Activated B cell treated with CpG ODN at 0.5 μM for 24 hours (primary cell): ENCODE data around the gene TSC22D3. TPM values are rescaled to one million over a fixed set of nuclear protein-coding genes. Genes with fewer than 3 reads are reported as not detected.
A peak's percentile ranks its signal among the peaks of the same experiment; 100 is the strongest.

Source experiments
- ATAC-seq: fragments of 200-7000 bp; cut with Tn5 transposase; one replicate; pipeline ENCODE4 v1.10.0; 2021; ENCODE audit warnings: low read depth, mild to moderate bottlenecking, moderate library complexity
- CTCF ChIA-PET: fragments of 350-600 bp; sonication (Branson Sonifier 250); formaldehyde crosslinking; loops from one replicate; lab custom pipeline; 2021; ENCODE audit warnings: antibody characterized with exemption; lab: Charles Lee
- POLR2A ChIA-PET: fragments of 350-600 bp; sonication (Branson Sonifier 250); formaldehyde crosslinking; loops from one replicate; lab custom pipeline; 2021; ENCODE audit warnings: antibody characterized with exemption; lab: Charles Lee
- DNase-seq: peaks from one replicate; pipeline ENCODE4 v3.0.0; 2022
- H3K27ac Mint-ChIP-seq: one replicate; pipeline ENCODE4 v1.8.0; 2020; ENCODE audit warnings: mixed read lengths
- H3K27me3 Mint-ChIP-seq: one replicate; pipeline ENCODE4 v1.8.0; 2021; ENCODE audit warnings: mixed read lengths
- H3K36me3 Mint-ChIP-seq: one replicate; pipeline ENCODE4 v1.8.0; 2021; ENCODE audit warnings: low read depth, mixed read lengths
- H3K4me1 Mint-ChIP-seq: one replicate; pipeline ENCODE4 v1.8.0; 2021; ENCODE audit warnings: mixed read lengths
- H3K4me3 Mint-ChIP-seq: one replicate; pipeline ENCODE4 v1.8.0; 2020; ENCODE audit warnings: mild to moderate bottlenecking, mixed read lengths
- H3K9me3 Mint-ChIP-seq: one replicate; pipeline ENCODE4 v1.8.0; 2020; ENCODE audit warnings: mixed read lengths
- intact Hi-C: fragments of 100-400 bp; cut with micrococcal nuclease; formaldehyde crosslinking; loops from one replicate; pipeline ENCODE4 v1.15.1; 2024
- total RNA-seq: library from RNA; stranded (reverse); gene quantifications from 2 replicates; pipeline ENCODE4 v1.2.3, GENCODE V29; 2022
- TF ChIP-seq, protein P1 (sequence below): fragments of 200-600 bp; IDR thresholded peaks from one replicate; pipeline ENCODE4 v1.8.0; 2022; ENCODE audit warnings: antibody characterized with exemption, mild to moderate bottlenecking

The TSC22D3 gene
- total RNA-seq, 1 donor from 2014 or later, result 80.8 TPM

GRCh38 chrX:107700790-107701189, 74.8 kb downstream of the TSC22D3 start:
- Mint-ChIP-seq H3K27me3 (no peaks in the 10 kb centered on the region), H3K9me3 (no peaks in the 10 kb centered on the region), H3K36me3 (no peaks in the 10 kb centered on the region), H3K4me3 (no peak overlapping the region), H3K4me1 (peaks cover 33% of the 10 kb centered on the region), H3K27ac (peak overlapping the region; percentile 62)
- ATAC-seq (no peak), DNase-seq (no peak)
- TF ChIP-seq, protein P1, sequence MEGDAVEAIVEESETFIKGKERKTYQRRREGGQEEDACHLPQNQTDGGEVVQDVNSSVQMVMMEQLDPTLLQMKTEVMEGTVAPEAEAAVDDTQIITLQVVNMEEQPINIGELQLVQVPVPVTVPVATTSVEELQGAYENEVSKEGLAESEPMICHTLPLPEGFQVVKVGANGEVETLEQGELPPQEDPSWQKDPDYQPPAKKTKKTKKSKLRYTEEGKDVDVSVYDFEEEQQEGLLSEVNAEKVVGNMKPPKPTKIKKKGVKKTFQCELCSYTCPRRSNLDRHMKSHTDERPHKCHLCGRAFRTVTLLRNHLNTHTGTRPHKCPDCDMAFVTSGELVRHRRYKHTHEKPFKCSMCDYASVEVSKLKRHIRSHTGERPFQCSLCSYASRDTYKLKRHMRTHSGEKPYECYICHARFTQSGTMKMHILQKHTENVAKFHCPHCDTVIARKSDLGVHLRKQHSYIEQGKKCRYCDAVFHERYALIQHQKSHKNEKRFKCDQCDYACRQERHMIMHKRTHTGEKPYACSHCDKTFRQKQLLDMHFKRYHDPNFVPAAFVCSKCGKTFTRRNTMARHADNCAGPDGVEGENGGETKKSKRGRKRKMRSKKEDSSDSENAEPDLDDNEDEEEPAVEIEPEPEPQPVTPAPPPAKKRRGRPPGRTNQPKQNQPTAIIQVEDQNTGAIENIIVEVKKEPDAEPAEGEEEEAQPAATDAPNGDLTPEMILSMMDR, result no peak
- intact Hi-C loops, result loop anchor here (2.0 kb wide), 1 partner anchor 14 kb away; no protein-coding TSS in a partner anchor
- CTCF ChIA-PET, result no interaction called here
- POLR2A ChIA-PET, result interaction anchor here (1.0 to 3.0 kb wide), 5 partner anchors 10 to 27 kb away, joined by 3 to 13 read pairs (median 5); no protein-coding TSS in a partner anchor

GRCh38 chrX:107700317-107700774, 75.2 kb downstream of the TSC22D3 start:
- H3K27me3 Mint-ChIP-seq, result no peaks in the 10 kb centered on the region
- POLR2A ChIA-PET, result interaction anchor here (1.4 to 3.0 kb wide), 4 partner anchors 11 to 26 kb away, joined by 3 to 13 read pairs (median 6); no protein-coding TSS in a partner anchor
- no peak overlapping the region for H3K4me3 Mint-ChIP-seq

DNA sequence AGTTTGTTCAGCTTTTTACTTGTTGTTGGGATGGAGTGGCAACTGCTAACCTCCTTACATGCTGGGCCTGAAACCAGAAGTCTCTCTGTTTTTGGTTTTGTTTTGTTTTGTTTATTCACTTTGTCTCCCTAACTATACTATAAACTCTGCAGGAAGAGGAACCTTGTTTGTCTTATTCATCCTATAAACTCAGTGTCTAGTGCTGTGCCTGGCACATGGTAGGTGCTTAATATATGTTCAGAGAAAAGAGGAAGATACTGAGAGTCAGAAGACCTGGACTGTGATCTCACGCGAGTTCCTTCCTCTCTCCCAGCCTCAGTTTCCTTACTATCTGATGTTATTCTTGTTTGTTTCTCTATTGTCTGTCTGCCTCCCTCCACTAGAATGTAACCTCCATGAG, 76.0 kb downstream of the TSC22D3 start:
- ATAC-seq, result no peak
- DNase-seq, result no peak
- Mint-ChIP-seq H3K4me1 (peaks cover 33% of the 10 kb centered on the region), H3K36me3 (no peaks in the 10 kb centered on the region), H3K4me3 (no peak overlapping the region), H3K9me3 (no peaks in the 10 kb centered on the region), H3K27me3 (no peaks in the 10 kb centered on the region), H3K27ac (peak overlapping the region; percentile 35)
- TF ChIP-seq, protein P1, result no peak
- CTCF ChIA-PET, result no interaction called here
- POLR2A ChIA-PET, result interaction anchor here (1.4 to 1.6 kb wide), 2 partner anchors 11 to 12 kb away, joined by 3 to 4 read pairs; no protein-coding TSS in a partner anchor
- intact Hi-C loops, result loop anchor here (2.0 kb wide), 1 partner anchor 13 kb away; no protein-coding TSS in a partner anchor

More at GRCh38 chrX:107700317-107700774, 75.2 kb downstream of the TSC22D3 start:
- ATAC-seq, result no peak
- intact Hi-C loops, result loop anchor here (2.0 kb wide), 1 partner anchor 14 kb away; no protein-coding TSS in a partner anchor
- CTCF ChIA-PET, result no interaction called here
- H3K36me3 Mint-ChIP-seq, result no peaks in the 10 kb centered on the region
- peak overlapping the region; percentile 62 for H3K27ac Mint-ChIP-seq
- H3K4me1 Mint-ChIP-seq, result peaks cover 33% of the 10 kb centered on the region
- no peaks in the 10 kb centered on the region for H3K9me3 Mint-ChIP-seq
- TF ChIP-seq, protein P1, result no peak
- no peak for DNase-seq

GRCh38 chrX:107691024-107691448, 84.6 kb downstream of the TSC22D3 start:
- ChIA-PET POLR2A (no interaction called here), CTCF (no interaction called here)
- H3K27ac Mint-ChIP-seq, result no peak overlapping the region
- no peak overlapping the region for H3K4me3 Mint-ChIP-seq
- H3K36me3 Mint-ChIP-seq, result no peaks in the 10 kb centered on the region
- intact Hi-C loops, result no loop called here
- H3K9me3 Mint-ChIP-seq, result no peaks in the 10 kb centered on the region
- no peaks in the 10 kb centered on the region for H3K27me3 Mint-ChIP-seq
- DNase-seq (no peak), ATAC-seq (no peak)
- TF ChIP-seq, protein P1, result no peak
- H3K4me1 Mint-ChIP-seq, result peaks cover 9% of the 10 kb centered on the region

DNA sequence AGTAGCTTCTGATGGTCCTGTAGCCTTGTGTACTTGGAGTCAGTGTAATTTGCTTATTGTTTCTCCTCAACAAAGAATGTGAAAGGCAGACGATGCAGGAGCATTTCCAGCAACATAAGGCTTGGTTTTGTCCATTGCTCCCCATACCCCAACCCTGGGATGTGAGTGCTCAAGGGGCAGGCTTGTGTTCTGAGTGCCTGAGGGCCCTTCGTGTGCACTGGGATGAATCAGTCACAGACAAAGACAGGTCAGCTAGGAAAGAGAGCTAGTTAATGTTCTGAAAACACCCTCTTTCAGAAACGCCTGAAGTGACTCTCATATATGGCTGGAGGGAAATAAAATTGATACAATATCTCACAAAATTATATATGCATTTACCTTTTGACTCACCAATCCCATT, 88.1 kb downstream of the TSC22D3 start:
- no peak overlapping the region for H3K27ac Mint-ChIP-seq
- ATAC-seq (no peak), DNase-seq (no peak)
- ChIA-PET POLR2A (no interaction called here), CTCF (no interaction called here)
- H3K4me3 Mint-ChIP-seq, result no peak overlapping the region
- intact Hi-C loops, result loop anchor here (2.0 kb wide), 1 partner anchor 13 kb away; no protein-coding TSS in a partner anchor
- no peaks in the 10 kb centered on the region for H3K36me3 Mint-ChIP-seq
- H3K4me1 Mint-ChIP-seq, result peaks cover 22% of the 10 kb centered on the region
- TF ChIP-seq, protein P1, result no peak
- H3K9me3 Mint-ChIP-seq, result no peaks in the 10 kb centered on the region
- no peaks in the 10 kb centered on the region for H3K27me3 Mint-ChIP-seq
